NCI-H526 (cell line): Measurements from ENCODE around the gene GSE1.
"Not testable (repeated sequence)": the region's sequence is repeated elsewhere in the genome, so short reads cannot be mapped to it uniquely, and the experiment has no call there.

Experiments
- DNase-seq, 2 experiments: peaks; one replicate each; lab custom pipeline; 2025; lab: John Stamatoyannopoulos, UW

GSE1 gene

DNA sequence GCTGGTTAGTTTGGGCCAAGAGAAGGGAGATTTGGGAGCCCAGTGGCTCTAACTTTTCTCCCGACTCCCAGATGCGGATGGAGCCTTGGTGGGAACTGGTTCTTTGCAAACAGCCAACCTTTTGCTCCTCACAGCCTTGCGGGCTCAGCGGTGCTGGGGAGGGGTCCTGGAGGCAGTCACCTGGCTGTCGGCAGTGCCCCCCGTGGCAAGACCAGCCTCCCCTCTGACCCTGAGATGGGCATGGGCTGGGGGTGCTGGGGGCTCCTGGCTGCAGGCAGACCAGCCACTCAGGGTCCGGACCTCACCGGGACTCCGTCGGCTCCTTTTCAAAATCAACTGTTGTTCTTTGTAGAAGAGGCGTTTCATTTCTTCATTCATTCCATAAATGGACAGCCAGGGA is 21.7 kb upstream of the GSE1 start:
- DNase-seq, result no peak

GRCh38 chr16:85592277-85592676 is 20.8 kb upstream of the GSE1 start:
- DNase-seq, result not testable (repeated sequence)

GRCh38 chr16:85592700-85593493 is 20.2 kb upstream of the GSE1 start:
- no peak for DNase-seq

DNA sequence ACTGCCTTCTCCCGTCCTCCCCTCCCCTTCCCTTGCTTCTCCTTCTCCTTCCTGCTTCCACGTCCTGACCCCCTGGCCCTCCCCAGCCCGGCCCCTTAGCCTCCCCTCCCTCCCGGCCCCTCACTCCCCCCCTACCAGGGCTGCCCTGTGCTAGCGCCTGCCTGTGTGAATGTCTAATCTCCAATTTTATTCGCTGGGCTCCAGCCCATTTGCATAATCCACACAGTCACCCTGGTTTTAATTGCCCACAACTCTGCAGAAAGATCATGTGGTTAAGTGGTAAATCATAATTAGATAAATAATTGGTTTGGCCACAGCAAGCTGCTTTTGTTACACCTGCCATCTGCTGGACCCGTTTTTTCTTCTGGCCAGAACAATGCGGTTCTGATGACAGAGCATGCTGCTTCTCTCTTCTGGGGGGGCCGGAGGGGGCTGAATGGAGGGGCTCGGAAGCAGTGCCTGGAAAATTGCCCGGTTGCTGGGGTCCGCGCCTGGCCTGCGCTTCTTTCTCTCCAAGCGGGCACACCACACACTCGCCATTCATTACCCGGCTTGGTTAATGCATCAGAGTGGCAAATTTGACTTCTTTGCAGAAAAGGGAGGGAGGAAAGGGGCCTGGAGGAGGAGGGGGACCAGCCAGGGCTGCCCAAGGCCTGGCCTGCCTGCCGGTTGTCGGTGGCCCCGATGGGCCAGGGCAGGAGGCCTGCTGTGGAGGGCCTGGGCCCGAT is 19.5 kb upstream of the GSE1 start:
- peak; percentile 63 to 81 for DNase-seq

- no peak for DNase-seq
Observed at GRCh38 chr16:85594273-85594977, 18.7 kb upstream of the GSE1 start.

DNA sequence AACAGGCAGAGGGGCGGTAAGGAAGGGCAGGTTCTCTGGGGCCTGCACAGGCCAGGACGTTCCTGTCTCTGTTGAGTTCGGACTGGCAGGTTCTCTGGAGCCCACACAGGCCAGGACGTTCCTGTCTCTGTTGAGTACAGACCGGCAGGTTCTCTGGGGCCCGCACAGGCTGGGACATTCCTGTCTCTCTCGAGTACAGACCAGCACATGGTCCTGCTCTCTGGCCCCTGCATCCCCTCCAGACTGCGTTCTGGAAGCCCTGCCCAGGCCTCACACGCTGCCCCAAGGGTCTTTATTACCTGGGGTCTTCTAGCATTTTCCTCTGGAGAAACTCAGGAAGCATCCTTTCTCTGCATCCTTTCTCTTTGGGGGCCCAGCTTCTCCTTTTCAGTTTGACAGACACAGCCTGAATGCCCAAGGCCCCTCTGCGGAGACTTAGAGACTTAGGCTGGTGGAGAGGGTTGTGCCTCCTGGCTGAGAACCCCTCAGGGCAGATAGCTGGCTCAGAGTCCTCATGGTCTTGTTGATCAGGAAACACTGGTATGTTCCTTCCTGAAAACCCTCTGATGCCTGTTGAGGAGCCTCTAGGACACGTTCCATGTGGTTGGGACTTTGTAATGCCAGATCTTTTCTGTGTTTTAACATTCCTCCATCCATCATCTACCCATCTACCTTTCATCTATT is 18.0 kb upstream of the GSE1 start:
- no peak for DNase-seq

DNA sequence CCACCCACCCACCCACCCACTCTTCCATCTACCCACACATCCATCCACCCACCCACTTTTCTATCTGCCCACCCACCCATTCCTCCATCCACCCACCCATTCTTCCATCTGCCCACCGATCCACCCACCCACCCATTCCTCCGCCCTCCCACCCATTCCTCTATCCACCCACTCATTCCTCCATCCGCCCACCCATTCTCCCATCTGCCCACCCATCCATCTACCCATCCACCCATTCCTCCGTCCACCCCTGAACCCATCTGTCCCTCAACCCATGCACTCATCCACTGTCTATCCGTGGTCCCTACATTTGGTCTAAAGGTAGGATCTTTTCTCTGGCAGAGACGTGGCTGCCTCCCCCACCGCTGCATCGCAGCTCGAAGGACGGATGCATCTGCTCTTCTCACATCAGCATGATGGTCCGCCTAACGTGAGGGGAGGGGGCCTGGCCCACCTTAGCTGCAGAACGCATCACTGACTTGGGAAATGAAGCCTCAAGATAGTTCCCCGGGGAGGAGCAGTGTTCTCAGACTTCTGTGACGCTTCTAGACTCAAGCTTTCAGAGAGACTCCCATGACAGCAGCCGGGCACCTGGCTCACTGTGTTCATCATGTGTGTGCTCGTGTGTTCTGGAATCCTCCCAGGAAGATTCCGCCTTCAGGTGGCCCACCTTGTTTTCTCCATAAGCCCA is 17.2 kb upstream of the GSE1 start:
- DNase-seq, result no peak

DNA sequence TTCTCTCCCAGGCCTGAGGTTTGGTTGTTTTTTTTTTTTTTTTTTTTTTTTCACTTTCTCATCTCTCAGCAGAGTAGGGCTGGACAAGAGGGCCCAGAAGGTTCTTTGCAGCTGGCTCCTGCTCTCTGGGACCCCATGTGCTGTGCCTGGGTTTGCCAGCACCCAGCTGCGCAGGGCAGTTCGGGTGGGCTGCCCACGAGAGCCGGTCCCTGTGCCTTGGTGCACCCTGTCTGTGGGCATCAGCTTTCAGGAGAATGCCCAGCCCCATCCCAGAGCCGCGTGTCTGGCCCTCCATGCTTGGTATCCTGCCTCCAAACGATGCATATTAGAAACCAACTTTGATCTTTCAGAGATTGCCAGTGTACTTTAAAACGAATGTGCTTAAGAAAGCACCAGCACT is 15.0 kb upstream of the GSE1 start:
- no peak for DNase-seq

GRCh38 chr16:85600078-85600477 is 13.0 kb upstream of the GSE1 start:
- no peak for DNase-seq

GRCh38 chr16:85600530-85601271 is 12.4 kb upstream of the GSE1 start:
- DNase-seq, result no peak

- no peak for DNase-seq
Observed at GRCh38 chr16:85601272-85601639, 11.9 kb upstream of the GSE1 start.

- peak in 1 of 2 experiments; percentile 43 for DNase-seq
Observed at GRCh38 chr16:85601730-85602401, 11.3 kb upstream of the GSE1 start.

DNA sequence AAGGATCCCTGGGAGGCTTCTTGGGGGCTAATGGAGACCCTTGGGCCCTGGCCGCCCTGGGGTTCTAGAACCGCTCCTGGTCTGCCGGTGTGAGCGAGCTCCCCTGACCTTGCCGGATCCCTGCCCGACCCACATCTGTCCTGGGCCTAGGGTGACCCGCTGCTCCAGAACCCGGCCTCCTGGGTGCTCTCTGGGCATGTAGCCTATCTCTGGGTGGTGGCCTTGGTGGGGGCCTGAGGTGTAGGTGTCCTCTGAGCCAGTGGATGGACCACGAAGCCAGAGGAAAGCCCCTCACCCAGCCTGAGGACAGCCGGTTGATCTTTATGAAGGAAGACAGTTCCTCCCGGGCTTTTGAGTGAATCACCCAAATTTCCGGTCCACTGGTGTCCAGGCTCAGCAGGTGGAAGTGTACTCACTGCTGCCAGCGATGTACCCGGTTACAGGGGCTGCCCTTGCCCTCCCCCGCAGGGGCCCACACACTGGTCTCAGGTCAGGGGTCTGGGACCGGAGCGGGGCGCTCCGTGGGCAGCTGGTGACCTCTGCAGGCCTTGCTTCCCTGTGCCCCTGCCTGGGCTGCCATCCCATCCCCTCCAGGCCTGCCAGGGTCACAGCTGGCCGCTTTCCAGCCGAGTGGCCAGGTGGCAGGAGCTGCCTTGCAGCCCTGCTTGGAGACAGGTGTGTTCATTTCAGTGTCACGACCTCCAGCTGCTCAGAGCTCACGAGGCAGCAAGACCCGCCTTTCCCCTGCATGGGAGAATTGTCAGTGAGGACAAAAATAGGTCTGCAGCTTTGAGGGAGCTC is 10.5 kb upstream of the GSE1 start:
- peak in 1 of 2 experiments; percentile 45 for DNase-seq

GRCh38 chr16:85603203-85603755 is 9.8 kb upstream of the GSE1 start:
- no peak for DNase-seq

GRCh38 chr16:85604145-85604705 is 8.9 kb upstream of the GSE1 start:
- no peak for DNase-seq

DNA sequence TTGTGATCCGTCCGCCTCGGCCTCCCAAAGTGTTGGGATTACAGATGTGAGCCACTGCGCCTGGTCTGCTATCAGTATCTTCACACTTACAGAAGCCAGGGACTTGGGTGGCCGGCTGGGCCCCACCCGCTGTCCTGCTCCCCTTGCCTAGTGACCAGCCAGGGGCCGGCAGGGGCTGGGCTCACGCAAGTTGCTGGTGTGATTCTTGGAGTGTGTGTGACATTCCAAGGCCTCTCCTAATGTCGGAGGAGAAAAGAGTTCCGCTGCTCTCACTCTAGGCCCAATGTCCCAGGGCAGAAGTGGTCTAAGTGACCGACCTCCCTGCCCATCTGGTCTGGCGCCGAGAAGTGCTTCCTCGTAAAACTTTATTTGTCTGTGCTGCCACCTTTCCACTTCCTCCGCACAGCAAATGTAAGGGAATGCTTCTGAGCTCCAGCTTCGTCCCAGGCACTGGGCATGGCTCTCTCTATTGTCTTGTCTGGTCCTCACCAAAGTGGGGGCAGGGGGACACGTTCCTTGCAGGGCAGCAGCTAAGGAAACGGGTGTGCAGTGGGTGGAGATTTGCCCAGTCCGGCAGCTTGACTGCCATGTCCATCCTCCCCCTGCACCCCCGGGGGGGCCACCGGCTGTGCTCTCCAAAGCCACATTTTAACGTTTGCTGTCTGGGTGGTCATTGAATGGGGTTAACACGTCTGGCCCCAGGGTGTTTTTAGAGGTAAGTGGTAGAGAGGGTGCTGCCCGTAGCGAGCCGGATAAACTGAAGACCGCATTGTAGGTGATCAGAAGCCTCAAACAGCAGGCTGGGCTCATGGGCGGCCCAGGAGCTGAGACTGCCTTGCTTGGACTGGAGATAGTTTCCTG is 7.8 kb upstream of the GSE1 start:
- DNase-seq, result peak in 1 of 2 experiments; percentile 39

GRCh38 chr16:85605912-85606841 is 6.9 kb upstream of the GSE1 start:
- peak; percentile 22 to 41 for DNase-seq
